ENCODE results near the gene MFSD12.
"Not testable (repeated sequence)": the region's sequence is repeated elsewhere in the genome, so short reads cannot be mapped to it uniquely, and the experiment has no call there.

Gene MFSD12

DNA sequence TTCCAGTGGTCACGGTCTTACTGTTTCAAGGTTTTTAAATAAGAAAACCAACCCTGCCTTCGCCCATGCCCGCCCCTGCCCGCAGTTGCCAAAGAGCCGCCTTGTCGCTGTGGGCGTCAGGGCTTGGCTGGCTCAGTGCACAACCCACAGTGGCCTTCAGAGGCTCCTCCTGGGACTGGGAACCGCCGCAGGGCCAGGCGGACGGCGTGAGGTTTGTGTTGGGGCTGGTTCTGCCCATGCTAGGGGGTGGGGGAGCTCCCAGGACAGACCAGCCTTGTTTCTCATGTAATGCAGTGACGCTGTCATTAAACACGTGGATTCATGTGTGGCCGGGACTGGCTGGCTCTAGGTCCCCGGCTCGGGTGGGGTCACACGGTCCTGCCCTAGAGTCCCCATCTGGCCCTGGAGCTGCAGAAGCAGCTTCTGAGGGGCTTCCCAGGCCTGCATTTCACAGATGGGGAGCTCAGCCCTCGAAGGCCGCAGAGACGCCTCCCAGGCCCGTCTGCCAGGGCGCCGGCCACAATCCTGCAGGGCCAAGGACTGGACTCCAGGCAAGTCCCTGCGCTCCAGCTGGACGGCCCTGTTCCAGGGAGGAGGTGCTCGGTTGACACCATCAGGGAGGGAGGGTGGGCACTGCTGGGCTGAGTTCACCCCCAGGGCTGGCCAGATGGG lies 20.8 kb downstream of the MFSD12 start:
- DNase-seq = no peak

DNA sequence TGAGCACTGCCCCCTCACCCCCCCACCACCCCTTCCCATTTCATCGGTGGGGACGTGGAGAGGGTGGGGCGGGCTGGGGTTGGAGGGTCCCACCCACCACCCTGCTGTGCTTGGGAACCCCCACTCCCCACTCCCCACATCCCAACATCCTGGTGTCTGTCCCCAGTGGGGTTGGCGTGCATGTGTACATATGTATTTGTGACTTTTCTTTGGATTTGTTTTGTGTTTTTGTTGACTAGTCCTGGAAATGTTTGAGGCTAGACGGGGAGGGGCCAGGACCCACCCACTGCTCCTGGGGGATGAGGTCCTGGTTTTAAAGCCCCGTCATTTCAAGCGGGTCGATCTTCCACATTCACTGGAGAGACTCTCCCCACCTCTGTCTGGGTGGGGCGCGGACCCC lies 21.4 kb downstream of the MFSD12 start:
- DNase-seq = no peak

DNA sequence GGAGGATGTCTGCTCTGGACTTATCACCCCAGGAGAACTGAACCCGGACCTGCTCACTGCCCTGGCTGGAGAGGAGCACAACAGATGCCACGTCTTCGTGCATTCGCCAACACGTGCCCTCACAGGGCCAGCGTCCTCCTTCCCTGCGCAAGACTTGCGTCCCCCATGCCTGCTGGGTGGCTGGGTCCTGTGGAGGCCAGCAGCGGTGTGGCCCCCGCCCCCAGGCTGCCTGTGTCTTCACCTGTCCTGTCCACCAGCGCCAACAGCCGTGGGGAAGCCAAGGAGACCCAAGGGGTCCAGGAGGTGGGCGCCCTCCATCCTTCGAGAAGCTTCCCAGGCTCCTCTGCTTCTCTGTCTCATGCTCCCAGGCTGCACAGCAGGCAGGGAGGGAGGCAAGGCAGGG lies 21.8 kb downstream of the MFSD12 start:
- no peak for DNase-seq

DNA sequence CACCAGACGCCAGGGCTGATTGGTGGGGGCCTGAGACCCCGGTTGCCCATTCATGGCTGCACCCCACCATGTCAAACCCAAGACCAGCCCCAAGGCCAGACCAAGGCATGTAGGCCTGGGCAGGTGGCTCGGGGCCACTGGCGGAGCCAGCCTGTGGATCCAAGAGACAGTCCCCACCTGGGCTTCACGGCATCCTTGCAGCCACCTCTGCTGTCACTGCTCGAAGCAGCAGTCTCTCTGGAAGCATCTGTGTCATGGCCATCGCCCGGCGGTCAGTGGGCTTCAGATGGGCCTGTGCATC lies 22.2 kb downstream of the MFSD12 start:
- DNase-seq = no peak

DNA sequence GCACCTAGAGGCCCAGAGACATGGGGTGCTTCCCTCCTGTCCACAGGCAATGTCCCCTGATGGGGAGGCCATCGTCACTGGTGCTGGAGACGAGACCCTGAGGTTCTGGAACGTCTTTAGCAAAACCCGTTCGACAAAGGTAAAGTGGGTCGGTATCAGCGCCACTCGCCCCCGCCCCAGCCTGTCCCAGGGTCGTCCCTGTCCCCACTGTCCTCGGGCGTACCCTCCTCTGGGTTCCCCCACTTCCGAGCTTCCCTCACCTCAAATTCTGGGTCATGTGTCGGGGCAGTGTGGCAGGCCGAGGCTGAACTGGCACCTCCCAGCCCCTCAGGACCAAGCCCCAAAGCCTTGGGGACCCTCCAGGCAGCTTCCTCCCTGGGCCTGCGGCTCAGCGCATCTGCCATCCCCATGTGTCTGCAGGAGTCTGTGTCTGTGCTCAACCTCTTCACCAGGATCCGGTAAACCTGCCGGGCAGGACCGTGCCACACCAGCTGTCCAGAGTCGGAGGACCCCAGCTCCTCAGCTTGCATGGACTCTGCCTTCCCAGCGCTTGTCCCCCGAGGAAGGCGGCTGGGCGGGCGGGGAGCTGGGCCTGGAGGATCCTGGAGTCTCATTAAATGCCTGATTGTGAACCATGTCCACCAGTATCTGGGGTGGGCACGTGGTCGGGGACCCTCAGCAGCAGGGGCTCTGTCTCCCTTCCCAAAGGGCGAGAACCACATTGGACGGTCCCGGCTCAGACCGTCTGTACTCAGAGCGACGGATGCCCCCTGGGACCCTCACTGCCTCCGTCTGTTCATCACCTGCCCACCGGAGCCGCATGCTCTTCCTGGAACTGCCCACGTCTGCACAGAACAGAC lies 22.8 kb downstream of the MFSD12 start:
- DNase-seq = no peak

DNA sequence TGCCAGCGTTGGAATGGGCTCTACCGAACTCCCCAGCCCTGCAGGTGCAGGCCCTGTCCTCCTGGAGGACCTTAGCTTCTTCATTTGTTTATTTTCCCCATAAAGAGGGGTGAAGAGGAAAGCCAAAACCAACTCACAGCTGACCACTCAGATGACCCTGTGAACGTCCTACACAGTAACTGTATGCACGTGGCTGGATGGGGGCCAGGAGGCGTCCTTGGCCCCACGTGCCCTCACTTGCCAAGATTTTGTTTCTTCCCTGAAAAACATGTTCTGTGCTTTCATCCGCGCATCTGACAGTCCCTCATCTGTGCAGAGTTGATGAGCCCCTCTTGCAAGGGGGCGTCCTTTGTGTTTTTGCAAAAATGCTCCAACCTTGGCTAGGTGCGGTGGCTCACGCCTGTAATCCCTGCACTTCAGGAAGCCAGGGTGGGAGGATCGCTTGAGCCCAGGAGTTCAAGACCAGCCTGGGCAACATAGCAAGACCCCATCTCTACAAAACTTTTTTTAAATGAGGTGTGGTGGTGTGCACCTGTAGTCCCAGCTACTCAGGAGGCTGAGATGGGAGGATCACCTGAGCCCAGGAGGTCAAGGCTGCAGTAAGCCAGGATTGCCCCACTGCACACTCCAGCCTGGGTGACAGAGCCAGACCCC lies 23.7 kb downstream of the MFSD12 start:
- DNase-seq = no peak

DNA sequence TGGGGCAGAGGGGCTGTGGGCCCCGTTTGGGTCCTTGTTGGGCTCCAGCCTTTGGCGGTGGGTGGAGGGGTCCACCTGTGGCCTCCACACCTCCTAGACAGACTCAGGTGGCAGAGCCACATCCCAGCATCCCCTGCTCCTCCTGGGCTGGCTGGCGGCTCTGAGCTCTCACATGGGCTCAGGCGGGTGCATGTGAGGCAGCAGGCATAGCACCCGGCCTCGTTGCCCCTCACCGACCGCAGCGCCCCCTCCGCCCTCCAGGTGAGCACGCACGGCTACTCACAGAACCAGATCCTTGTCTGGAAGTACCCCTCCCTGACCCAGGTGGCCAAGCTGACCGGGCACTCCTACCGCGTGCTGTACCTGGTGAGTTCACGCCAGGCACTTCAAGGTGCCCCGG lies 24.4 kb downstream of the MFSD12 start:
- DNase-seq = no peak

DNA sequence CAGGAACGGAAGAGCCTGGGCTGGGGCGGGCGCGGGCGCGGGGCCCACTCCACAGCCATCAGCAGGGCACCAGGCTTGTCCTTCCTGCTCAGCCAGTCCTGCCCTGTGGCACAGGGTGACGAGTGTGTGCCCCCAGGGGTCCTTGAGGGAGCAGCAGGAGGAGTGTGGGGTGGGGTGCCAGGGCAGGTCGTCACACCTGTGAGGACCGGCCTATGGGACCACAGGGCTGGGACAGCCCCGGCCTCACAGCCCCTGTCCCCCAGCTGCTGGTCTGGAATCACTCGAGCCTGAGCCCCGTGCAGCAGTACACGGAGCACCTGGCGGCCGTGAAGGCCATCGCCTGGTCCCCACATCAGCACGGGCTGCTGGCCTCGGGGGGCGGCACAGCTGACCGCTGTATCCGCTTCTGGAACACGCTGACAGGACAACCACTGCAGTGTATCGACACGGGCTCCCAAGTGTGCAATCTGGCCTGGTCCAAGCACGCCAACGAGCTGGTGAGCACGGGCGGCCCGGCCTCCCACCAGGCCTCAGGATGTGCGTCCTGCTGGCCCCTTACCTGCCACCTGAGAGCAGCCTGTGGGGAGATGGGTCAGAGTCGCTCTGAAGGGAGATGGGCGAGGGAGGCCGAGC lies 25.1 kb downstream of the MFSD12 start:
- DNase-seq = no peak

DNA sequence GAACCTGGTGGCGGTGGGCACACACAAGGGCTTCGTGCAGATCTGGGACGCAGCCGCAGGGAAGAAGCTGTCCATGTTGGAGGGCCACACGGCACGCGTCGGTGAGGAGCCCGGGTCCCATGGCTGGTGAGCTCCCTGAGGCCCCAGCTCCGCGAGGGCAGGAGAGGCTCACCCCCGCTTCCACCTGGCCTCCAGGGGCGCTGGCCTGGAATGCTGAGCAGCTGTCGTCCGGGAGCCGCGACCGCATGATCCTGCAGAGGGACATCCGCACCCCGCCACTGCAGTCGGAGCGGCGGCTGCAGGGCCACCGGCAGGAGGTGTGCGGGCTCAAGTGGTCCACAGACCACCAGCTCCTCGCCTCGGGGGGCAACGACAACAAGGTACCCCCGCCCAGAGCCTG lies 25.7 kb downstream of the MFSD12 start:
- no peak for DNase-seq

DNA sequence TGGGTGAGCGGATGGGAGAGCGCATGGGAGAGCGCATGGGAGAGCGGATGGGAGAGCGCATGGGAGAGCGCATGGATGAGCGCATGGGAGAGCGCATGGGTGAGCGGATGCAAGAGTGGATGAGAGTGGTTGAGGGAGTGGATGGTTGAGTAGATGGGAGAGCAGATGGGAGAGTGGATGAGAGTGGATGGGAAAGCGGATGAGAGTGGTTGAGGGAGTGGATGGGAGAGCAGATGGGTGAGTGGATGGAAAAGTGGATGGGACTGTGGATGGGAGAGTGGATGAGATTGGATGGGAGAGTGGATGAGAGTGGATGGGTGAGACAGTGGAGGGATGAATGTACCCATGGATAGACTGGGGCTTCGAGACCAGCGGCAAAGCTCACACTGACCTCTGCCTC lies 27.0 kb downstream of the MFSD12 start:
- no peak for DNase-seq

DNA sequence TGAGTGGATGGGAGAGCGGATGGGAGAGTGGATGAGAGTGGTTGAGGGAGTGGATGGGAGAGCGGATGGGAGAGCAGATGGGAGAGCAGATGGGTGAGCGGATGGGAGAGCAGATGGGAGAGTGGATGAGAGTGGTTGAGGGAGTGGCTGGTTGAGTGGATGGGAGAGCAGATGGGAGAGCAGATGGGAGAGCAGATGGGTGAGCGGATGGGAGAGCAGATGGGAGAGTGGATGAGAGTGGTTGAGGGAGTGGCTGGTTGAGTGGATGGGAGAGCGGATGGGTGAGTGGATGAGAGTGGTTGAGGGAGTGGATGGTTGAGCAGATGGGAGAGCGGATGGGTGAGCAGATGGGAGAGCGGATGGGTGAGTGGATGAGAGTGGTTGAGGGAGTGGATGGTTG lies 28.1 kb downstream of the MFSD12 start:
- not testable (repeated sequence) for DNase-seq

DNA sequence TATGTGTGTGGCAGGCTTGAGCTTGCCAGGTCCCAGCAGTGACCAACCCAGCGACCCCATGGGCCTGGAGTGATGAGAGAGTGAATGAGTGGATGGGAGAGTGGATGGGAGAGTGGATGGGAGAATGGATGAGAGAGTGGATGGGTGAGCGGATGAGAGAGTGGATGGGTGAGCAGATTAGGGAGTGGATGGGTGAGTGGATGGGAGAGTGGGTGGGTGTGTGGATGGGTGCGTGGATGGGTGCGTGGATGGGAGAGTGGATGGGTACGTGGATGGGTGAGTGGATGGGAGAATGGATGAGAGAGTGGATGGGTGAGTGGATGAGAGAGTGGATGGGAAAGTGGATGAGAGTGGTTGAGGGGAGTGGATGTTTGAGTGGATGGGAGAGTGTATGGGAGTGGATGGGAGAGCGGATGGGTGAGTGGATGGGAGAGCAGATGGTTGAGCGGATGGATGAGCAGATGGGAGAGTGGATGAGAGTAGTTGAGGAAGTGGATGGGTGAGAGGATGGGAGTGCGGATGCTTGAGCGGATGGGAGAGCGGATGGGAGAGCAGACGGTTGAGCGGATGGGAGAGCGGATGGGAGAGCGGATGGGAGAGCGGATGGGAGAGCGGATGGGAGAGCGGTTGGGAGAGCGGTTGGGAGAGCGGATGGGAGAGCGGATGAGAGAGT lies 28.7 kb downstream of the MFSD12 start:
- no peak for DNase-seq

DNA sequence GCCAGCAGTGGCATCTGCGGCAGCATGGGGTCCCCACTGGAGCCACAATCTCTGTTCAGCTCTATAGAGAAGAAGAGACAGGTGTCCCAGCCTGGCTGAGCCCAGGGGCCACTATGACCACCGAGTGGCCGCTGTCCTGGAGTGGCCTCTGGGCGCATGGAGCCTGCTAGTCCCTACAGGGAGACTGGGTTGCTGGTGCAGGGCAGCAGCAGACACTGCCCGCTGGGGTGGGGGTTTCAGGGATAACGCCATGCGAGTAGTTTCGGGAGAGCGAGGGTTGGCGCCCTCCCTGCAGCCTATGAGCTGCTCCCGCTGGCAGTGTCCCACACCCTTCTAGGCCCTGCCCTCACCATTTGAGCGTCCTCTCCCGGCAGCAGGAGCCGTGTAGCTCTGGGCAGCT lies 29.3 kb downstream of the MFSD12 start:
- DNase-seq = no peak

DNA sequence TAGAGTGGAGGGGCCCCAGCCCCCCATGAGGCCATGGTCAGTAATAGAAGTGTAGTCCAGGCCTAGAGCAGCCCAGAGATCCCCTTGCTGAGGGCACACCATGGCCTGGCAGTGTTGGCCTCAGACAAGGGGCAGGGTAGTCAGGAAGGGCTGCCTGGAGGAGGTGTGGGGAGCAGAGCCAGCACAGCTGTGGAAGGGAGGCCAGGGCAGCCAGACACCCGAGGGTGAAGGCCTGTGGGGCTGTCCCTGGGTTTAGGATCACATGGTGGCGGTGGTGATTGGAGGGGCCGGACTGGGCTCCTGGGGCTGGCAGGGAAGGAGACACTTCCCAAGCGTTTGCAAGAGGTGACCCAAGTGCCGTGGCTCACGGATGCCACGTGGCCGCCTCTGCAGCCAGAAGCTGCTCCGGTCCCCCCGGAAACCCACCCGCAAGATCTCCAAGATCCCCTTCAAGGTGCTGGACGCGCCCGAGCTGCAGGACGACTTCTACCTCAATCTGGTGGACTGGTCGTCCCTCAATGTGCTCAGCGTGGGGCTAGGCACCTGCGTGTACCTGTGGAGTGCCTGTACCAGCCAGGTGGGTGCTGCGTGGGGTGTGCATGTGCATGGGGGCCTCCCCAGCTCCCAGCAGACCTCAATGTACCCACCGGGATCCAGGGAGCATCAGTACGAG lies 30.0 kb downstream of the MFSD12 start:
- DNase-seq = no peak

DNA sequence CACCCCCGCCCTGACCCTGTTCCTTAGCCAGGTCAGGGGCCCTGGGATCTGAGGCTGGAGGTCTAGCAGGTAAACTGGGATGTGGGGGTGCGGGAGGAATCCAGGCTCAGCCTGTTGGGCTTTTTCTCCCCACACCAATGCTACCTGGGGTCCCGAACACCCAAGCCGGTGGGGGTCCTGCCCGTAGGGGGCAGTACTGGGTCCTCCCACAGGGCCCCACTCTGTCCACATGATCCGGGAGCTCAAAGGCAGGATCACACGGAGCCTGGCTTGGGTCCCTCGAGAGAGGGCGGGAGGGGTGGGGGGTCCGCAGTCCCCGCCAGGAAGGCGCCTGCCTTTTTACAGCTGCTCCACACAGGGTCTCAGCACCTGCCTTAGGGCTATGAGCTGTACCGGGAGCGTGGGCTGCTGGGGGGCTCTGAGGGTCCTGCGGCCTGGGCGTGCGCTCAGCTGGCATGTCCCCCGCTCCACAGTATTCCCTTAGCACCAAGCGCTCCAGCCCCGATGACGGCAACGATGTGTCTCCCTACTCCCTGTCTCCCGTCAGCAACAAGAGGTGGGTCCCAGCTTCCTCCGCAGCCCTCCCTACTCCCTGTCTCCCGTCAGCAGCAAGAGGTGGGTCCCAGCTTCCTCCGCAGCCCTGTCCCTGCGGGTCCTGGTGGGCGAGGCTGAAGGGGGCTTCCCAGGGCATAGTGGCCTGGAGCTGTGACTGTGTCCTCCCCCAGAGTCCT lies 30.7 kb downstream of the MFSD12 start:
- no peak for DNase-seq

DNA sequence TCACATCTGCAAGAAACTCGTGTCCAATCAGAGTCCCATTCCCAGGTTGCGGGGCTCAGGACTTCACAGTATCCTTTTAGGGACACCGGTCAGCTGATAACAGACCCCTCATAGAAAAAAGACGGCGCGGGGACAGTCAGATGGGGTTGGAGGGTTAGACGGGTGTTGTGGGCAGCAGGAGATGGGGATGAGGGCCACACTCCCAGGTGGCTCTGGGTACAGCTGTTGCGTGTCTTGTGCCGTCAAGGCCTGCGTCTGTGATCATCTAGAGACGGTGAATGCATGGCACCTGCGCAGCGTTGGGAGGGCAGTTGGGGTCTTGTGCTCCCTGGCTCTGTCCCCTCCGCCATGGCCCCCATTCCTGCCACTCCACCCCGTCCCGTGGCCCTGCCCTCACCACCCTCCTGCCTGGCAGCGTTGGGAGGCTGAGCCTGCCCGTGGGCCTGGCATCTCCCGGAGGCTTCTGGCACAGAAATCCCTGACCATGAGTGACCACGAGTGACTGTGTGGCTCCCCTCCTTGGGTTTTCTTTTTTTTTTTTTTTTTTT lies 32.4 kb downstream of the MFSD12 start:
- DNase-seq = no peak

DNA sequence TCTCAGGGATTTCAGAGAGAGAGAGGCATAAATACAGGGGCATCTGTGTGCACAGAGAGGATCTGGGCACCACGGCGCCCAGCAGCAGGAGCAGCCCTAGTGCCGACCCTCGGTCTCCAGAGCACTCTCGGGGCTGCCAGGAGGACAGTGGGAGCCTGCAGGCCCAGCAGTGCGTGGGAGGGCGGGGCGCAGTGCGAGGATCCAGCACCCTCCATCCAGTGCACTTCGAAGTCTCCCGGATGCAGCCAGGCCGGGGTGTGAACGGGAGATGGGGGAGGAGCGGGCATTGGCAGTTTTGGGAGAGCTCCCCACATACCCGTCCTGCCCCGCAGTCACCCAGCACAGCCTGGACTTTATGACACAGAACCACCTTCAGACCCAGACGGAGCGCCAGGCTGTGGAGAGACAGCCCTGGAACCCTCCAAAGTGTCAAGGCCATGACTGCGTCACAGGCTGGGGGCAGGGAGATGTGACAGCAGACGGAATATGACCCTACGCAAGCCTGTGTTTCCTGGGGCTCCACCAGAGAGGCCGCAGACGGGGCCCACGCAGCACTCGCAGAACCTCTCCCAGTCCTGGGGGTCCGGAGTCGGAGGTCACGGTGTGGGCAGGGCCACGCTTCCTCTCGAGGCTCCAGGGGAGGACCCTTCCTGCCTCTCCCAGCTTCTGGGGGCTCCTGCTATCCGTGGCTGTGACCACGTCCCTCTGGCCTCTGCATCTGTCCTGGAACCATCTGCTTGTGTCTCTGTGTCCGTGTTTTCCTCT lies 33.1 kb downstream of the MFSD12 start:
- no peak for DNase-seq

DNA sequence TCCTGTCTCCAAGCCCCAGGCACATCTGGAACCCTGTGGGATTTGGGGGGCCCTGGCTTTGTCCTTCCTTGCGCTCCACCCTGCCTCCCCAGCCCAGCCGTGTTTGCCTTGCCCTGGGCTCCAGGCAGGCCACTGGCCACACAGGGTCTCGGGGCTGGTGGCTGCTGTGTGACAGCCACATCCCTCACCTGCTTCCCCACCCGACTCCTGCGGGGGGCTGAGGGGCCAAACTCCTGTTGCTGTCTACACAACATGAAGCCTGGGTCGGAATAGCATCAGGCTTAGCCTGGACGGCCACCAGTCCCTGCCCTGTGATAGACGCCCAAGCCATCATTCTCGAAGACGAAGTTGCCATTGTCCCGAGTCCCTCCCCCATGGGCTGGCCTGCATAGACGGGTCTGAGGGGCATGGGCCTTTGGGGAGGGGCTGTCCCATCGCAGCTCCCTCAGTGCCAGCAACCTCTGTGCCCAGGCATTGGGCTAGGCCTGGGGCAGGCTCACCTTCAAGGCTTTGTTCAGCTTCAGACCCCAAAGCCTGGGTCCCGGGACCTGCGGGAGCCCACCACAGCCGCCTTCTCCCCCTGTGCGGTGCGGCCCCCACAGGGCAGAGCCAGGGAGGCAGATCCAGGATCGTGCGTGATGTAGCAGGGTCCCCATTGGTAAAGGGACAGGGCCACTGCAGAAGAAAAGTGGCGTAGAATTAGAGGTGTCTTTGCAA lies 33.9 kb downstream of the MFSD12 start:
- DNase-seq = no peak

DNA sequence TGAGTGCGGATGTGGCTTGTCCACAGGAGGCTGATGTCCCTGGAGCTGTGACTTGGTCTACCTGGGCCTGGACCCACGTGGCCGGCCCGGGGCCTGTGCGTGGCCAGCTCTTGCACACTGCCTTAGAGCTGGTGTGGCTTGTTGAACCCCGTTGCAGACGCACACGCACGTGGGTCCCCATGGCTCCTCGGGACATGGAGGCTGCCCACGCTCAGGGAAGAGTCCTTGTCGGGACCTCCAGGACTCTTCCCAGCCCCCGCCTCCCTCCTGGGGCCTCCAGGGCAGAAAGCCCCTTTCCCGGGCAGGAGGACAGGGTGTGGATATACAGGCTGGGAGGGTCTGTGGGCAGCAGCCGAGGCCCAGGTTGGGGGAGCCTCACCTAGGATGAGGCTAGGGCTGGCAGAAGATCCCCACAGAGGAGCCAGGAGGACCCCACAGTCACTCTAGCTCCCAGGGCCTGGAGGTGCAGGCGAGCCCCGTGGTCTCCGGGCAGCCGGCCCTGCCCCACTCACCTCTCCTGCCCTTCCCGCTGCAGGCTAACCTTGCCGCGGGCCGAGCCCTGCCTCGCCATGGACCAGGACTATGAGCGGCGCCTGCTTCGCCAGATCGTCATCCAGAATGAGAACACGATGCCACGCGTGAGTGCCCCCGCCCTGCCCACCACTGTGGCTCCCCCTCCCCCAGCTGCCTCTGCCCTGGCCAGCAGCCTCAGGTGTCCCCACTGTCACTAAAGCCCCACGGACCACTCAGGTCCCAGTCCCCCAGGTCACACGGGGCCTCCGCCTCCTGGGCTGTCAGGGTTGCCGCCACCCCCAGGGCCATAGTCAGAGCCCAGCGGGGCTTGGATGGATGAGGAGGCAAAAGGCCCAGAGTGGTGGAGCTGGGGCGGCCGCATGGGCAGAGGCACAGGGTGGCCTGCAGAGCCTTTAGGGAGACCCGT lies 34.7 kb downstream of the MFSD12 start:
- DNase-seq = no peak
